ENCODE results near the gene ZNF30.
"Not testable (repeated sequence)": the region's sequence is repeated elsewhere in the genome, so short reads cannot be mapped to it uniquely, and the experiment has no call there.

The ZNF30 gene

GRCh38 chr19:34926685-34927375 lies at the start of gene ZNF30:
ZNF30 (plus strand) TSS chr19:34926903; CDS start chr19:34929948, 3,045 bp downstream.
- peak; percentile 85 for DNase-seq

- DNase-seq: no peak
These were observed 47.1 kb upstream of the ZNF30 start for GRCh38 chr19:34879563-34879962.

DNA sequence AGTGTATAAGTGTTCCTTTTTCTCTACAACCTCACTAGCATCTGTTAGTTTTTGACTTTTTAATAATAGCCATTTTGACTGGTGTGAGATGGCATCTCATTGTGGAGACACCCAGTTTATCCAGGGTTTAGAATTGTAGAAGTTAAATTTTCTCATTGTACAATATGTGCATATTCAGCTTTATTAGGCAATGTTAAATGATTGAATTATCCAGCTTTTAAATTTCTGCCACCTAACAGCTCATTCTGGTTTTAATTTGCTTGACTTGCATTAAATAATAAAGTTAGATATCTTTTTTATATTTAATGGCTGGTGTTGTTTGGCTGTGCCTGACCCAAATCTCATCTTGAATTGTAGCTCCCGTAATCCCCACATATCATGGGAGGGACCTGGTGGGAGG lies 46.7 kb upstream of the ZNF30 start:
- DNase-seq: no peak

- DNase-seq: no peak
These were observed 44.7 kb upstream of the ZNF30 start for GRCh38 chr19:34881982-34882381.

GRCh38 chr19:34888091-34888490 lies 38.6 kb upstream of the ZNF30 start:
- DNase-seq: no peak

GRCh38 chr19:34900245-34900644 lies 26.5 kb upstream of the ZNF30 start:
- no peak for DNase-seq

DNA sequence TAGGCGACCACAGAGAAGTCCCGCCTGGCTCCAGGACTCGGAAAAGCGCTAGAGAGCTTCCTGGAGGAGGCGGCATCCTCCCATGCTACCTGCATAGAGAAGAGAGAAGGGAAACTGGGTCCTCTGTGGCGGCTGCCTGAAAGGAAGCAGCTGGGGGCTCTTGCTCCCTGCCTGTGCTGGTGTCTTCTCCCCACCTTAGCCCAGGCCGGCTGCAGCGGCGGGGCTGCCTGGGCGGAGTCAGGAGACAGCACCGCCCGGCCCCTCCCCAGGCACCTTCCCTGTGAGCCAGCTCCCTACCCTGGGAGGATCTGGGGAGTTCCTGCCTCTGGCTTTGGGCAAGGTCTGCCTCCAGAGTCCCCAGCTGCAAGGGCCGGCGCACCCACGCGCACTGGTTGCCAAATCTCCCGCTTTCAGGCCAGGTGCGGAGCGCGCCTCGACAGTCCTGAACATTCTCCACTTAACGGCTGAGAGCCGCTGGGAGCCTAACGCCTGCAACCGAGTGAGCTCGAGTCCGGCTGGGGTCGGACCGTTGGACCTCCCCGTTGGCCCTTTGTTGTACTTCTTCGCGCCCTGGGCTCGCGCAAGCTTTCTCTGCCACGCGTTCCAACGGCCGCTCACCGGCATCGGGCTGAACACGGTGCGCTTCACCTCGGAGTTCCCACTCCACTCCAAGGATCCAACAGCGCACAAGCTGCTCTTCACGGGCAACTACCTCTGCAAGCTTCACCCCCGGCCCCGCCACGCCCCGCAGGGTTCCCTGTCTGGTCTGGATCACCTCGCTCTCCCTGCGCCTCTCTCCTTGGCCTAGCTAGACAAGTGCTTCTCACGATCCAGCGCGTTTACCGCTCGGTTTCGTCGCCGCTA lies 21.8 kb upstream of the ZNF30 start:
- no peak for DNase-seq

- no peak for DNase-seq
These were observed 15.9 kb upstream of the ZNF30 start for GRCh38 chr19:34910770-34911169.

DNA sequence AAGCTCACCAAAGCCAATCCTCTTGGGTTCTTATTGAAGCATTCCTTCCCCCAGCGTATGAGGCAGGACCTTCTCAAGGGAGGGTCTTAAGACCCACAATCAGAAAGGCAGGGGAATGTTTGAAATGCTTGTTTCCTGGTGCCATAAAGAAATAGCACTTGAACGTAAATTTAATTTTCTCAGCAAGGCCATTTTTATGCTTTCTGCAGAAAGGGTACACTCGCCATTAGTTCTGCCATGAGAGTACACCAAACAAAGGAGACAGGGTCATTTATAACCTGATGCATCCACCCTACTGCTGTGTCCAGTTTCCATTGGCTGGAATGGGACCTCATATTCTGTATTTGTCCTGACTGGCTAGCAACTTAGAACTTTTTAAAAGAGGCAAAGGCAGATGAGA lies 9.6 kb upstream of the ZNF30 start:
- DNase-seq: not testable (repeated sequence)

DNA sequence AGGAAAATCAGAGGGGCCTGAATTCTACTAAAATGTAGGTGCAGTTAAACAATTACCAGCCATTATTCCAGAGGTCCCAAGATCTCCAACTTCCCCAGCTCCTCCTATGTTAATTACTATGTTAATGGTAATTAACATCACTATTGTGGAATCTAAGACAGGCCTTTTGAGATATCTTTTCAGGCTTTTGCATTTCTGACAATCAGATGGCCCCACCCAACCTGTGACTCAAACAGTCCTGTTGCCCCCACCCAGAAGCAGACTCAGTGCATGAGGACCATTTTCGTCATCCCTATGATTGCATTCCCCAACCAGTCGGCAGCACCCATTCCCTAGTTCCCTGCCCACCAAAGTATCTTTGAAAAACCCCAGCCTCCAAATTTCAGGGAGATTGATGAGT lies 8.5 kb upstream of the ZNF30 start:
- DNase-seq: no peak

GRCh38 chr19:34920090-34920786 lies 6.5 kb upstream of the ZNF30 start:
- not testable (repeated sequence) for DNase-seq

GRCh38 chr19:34925278-34925855 lies 1.3 kb upstream of the ZNF30 start:
- no peak for DNase-seq

DNA sequence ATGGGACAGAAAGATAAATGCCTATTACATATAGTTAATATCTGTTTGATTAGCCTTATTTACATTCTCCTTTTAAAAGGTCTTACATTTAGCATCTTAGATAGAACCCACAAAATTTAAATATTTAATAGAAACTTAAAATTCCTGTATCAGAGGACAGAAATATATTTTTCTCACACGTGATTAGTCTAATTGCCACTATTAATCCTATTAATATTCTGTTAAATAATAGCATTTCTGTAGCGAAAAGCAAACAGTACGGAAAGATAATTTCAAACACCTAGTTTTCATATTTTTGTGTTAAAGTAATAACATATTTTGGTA lies 380 bp upstream of the ZNF30 start:
- DNase-seq: no peak

DNA sequence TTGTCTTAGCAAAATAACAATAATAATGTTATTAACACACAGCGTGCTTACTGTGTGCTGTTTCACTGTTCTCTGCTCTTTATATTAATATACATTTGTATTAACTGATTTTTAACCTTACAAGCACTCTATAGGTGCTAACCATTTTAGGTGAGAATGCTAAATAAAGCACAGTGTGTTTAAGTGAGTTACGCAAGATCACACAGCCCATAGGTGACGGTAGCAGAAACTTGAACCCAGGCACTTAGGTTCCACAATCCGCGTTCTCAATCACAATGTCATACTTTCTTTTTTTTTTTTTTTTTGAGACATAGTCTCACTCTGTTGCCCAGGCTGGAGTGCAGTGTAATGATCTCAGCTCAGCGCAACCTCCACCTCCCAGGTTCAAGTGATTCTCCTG lies 5.8 kb downstream of the ZNF30 start:
- no peak for DNase-seq

- no peak for DNase-seq
These were observed 9.5 kb downstream of the ZNF30 start for GRCh38 chr19:34936184-34936583.

- DNase-seq: no peak
These were observed 12.2 kb downstream of the ZNF30 start for GRCh38 chr19:34938886-34939285.

GRCh38 chr19:34943861-34944573 lies 17.3 kb downstream of the ZNF30 start:
- DNase-seq: no peak

DNA sequence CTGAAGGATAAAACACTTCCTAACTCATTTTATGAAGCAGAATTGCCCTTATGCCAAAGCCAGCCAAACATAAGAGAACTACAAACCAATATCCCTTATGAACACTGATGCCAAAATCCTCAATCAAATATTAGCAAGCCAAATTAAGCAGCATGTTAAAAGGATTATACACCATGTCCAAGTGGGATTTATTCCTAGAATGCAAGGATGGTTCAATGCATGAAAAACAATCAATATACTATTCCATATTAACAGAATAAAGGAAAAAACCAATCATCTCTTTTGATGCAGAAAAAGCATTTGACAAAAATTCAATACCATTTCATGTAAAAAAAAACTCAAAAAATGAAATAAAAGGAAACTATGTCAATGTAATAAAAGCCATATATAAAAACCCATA lies 26.4 kb downstream of the ZNF30 start:
- no peak for DNase-seq

- no peak for DNase-seq
These were observed 31.4 kb downstream of the ZNF30 start for GRCh38 chr19:34957830-34958751.

GRCh38 chr19:34959021-34959420 lies 32.3 kb downstream of the ZNF30 start:
- no peak for DNase-seq

DNA sequence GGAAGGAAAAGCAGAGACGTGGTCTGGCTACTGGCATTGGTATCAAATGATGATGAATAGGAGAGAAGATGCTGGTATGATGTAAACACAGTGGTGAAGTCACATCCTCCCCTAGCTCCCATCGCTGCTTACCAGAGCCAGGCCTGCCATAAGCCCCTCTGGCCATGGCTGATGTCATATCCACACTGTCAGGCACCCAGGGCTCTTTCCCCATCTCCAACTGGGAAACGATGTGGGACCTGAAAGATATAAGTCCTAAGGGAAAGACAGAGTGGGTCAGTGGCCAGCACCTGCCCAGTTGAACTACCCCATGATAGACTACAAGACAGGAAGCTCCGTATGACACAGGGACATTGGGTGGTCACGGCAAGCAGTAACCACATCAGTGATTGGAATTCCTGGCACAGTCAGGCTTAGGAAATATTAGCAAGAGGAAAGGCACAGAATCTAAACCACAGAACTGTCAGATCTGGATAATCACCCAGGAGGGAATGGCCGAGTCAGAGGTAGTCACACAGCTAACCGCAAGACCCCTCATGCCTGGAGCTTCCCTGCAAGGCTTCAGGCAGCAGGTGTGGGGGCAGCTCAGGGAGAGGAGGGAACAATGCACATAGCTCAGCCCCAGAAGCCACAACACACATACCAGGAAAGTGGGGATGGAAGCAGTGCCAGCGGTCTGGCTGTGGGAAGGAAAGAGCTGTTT lies 33.6 kb downstream of the ZNF30 start:
- no peak for DNase-seq

Measured in NCI-H1092 treated with DMSO at 0.1 percent for 48 hours (cell line).